Amygdala (tissue), 56 donors: ENCODE data around the gene RBM47.
"Not testable (repeated sequence)": the region's sequence is repeated elsewhere in the genome, so short reads cannot be mapped to it uniquely, and the experiment has no call there.

ENCODE experiments used
- DNase-seq, 56 donors: peaks; one replicate each; lab custom pipeline; 2025; lab: John Stamatoyannopoulos, UW

Gene RBM47

GRCh38 chr4:40629401-40630334 is at the start of gene RBM47:
Gene RBM47 (minus strand): TSS chr4:40629864. CDS start chr4:40438893, 190,971 bp downstream.
- peak in 24 of 56 donors; percentile 1 to 44 (median 8) for DNase-seq

GRCh38 chr4:40678421-40678820 is 48.8 kb upstream of the RBM47 start:
- no peak for DNase-seq

GRCh38 chr4:40675166-40675565 is 45.5 kb upstream of the RBM47 start:
- DNase-seq = no peak

- peak in 10 of 56 donors; percentile 0 to 29 (median 6) for DNase-seq
Measured at GRCh38 chr4:40672528-40673522, 43.2 kb upstream of the RBM47 start.

GRCh38 chr4:40669504-40669903 is 39.8 kb upstream of the RBM47 start:
- no peak for DNase-seq

GRCh38 chr4:40665842-40666241 is 36.2 kb upstream of the RBM47 start:
- DNase-seq = no peak

GRCh38 chr4:40662962-40663604 is 33.4 kb upstream of the RBM47 start:
- DNase-seq = peak in 4 of 56 donors; percentile 1 to 17 (median 4)

- no peak for DNase-seq
Measured at GRCh38 chr4:40661803-40662202, 32.1 kb upstream of the RBM47 start.

GRCh38 chr4:40656201-40656863 is 26.7 kb upstream of the RBM47 start:
- DNase-seq = no peak

GRCh38 chr4:40651280-40651679 is 21.6 kb upstream of the RBM47 start:
- no peak for DNase-seq

- DNase-seq = no peak
Measured at GRCh38 chr4:40649321-40649720, 19.7 kb upstream of the RBM47 start.

- DNase-seq = no peak
Measured at GRCh38 chr4:40648742-40649281, 19.1 kb upstream of the RBM47 start.

- no peak for DNase-seq
Measured at GRCh38 chr4:40648131-40648530, 18.5 kb upstream of the RBM47 start.

GRCh38 chr4:40645586-40645985 is 15.9 kb upstream of the RBM47 start:
- no peak for DNase-seq

GRCh38 chr4:40632080-40632479 is 2.4 kb upstream of the RBM47 start:
- no peak for DNase-seq

- peak in 13 of 56 donors; percentile 0 to 23 (median 5) for DNase-seq
Measured at GRCh38 chr4:40630335-40631021, 814 bp upstream of the RBM47 start.

GRCh38 chr4:40628888-40629287 is 776 bp downstream of the RBM47 start:
- no peak for DNase-seq

- not testable (repeated sequence) for DNase-seq
Measured at GRCh38 chr4:40628407-40628806, 1.3 kb downstream of the RBM47 start.

GRCh38 chr4:40627540-40627939 is 2.1 kb downstream of the RBM47 start:
- DNase-seq = no peak
